Measurements from ENCODE around the gene HDAC4. TPM values are rescaled to one million over a fixed set of nuclear protein-coding genes. Genes with fewer than 3 reads are reported as not detected.
A peak's percentile ranks its signal among the peaks of the same experiment; 100 is the strongest.

Gene HDAC4
- total RNA-seq, 1 experiment from 2014 or later = 44.4 TPM

- DNase-seq (ENCODE audit: low spot score) = peak; percentile 50
- peak overlapping the region; percentile 36; the same call in 1 of the 2 replicates for H3K27ac Mint-ChIP-seq
- no peaks in the 10 kb centered on the region; the same call in 1 of the 2 replicates for H3K27me3 Mint-ChIP-seq (ENCODE audit: low read depth)
- H3K9me3 Mint-ChIP-seq = no peaks in the 10 kb centered on the region
- H3K36me3 Mint-ChIP-seq = no peaks in the 10 kb centered on the region
- H3K4me3 Mint-ChIP-seq = no peak overlapping the region
- POLR2A ChIA-PET = no interaction called here
- TF ChIP-seq SOX15 (CRISPR knock-in tag; IDR thresholded peaks at IDR 0.05) (no peak), ZNF138 (CRISPR knock-in tag; conservative IDR thresholded peaks at IDR 0.05) (no peak), CTCF (IDR thresholded peaks at IDR 0.05) (no peak), ZNF671 (CRISPR knock-in tag; IDR thresholded peaks at IDR 0.05) (no peak), IRF1 (CRISPR knock-in tag; IDR thresholded peaks at IDR 0.05) (no peak), OVOL2 (CRISPR knock-in tag; IDR thresholded peaks at IDR 0.05; ENCODE audit: borderline replicate concordance) (no peak), TP53 (CRISPR knock-in tag; IDR thresholded peaks at IDR 0.05) (no peak)
- no peaks in the 10 kb centered on the region for H3K4me1 Mint-ChIP-seq
- CTCF ChIA-PET = interaction anchor here (0.8 to 1.1 kb wide), 4 partner anchors 15 to 152 kb away, joined by 3 read pairs; no protein-coding TSS in a partner anchor
- ATAC-seq = peak; percentile 85
Measured at GRCh38 chr2:239026711-239027361, 374.0 kb downstream of the HDAC4 start.

GRCh38 chr2:239025951-239026461, 374.8 kb downstream of the HDAC4 start:
- no peaks in the 10 kb centered on the region; the same call in 1 of the 2 replicates for H3K27me3 Mint-ChIP-seq (ENCODE audit: low read depth)
- no peak for DNase-seq (ENCODE audit: low spot score)
- H3K4me1 Mint-ChIP-seq = peaks cover 7% of the 10 kb centered on the region
- H3K27ac Mint-ChIP-seq = no peak overlapping the region
- CTCF ChIA-PET = interaction anchor here (0.6 to 1.1 kb wide), 4 partner anchors 10 to 118 kb away, joined by 3 read pairs; no protein-coding TSS in a partner anchor
- no peaks in the 10 kb centered on the region for H3K9me3 Mint-ChIP-seq
- no peak for ATAC-seq
- POLR2A ChIA-PET = no interaction called here
- no peak overlapping the region for H3K4me3 Mint-ChIP-seq
- no peaks in the 10 kb centered on the region for H3K36me3 Mint-ChIP-seq
- TF ChIP-seq KAT7 (CRISPR knock-in tag; IDR thresholded peaks at IDR 0.05; ENCODE audit: borderline replicate concordance) (no peak), FOXK1 (CRISPR knock-in tag; IDR thresholded peaks at IDR 0.05) (no peak), JAZF1 (CRISPR knock-in tag; IDR thresholded peaks at IDR 0.05) (no peak), ZSCAN18 (CRISPR knock-in tag; IDR thresholded peaks at IDR 0.05) (no peak), ATF6 (CRISPR knock-in tag; IDR thresholded peaks at IDR 0.05) (no peak), IRF2 (CRISPR knock-in tag; IDR thresholded peaks at IDR 0.05; ENCODE audit: borderline replicate concordance, low read depth) (no peak), NR1H2 (CRISPR knock-in tag; IDR thresholded peaks at IDR 0.05) (no peak), HMGA2 (CRISPR knock-in tag; IDR thresholded peaks at IDR 0.05) (no peak), FOXJ3 (CRISPR knock-in tag; IDR thresholded peaks at IDR 0.05; ENCODE audit: borderline replicate concordance) (no peak), ZNF138 (CRISPR knock-in tag; conservative IDR thresholded peaks at IDR 0.05) (no peak), HMGXB4 (CRISPR knock-in tag; IDR thresholded peaks at IDR 0.05) (no peak), CBFB (CRISPR knock-in tag; IDR thresholded peaks at IDR 0.05; ENCODE audit: low read depth) (no peak), ZNF396 (CRISPR knock-in tag; IDR thresholded peaks at IDR 0.05; ENCODE audit: borderline replicate concordance) (no peak), OVOL2 (CRISPR knock-in tag; IDR thresholded peaks at IDR 0.05; ENCODE audit: borderline replicate concordance) (no peak), MLX (CRISPR knock-in tag; IDR thresholded peaks at IDR 0.05) (no peak), ZNF425 (CRISPR knock-in tag; conservative IDR thresholded peaks at IDR 0.05) (no peak), RELA (CRISPR knock-in tag; IDR thresholded peaks at IDR 0.05; ENCODE audit: borderline replicate concordance) (no peak), TEAD4 (CRISPR knock-in tag; IDR thresholded peaks at IDR 0.05) (no peak), EMX1 (CRISPR knock-in tag; IDR thresholded peaks at IDR 0.05) (no peak)

Measured in WTC11 (cell line).